CD4-positive, alpha-beta memory T cell (primary cell): ENCODE data around the gene AP1M1. TPM values are rescaled to one million over a fixed set of nuclear protein-coding genes. Genes with fewer than 3 reads are reported as not detected.

Experiments used
- CTCF ChIA-PET: fragments of 350-600 bp; sonication (Branson Sonifier 250); formaldehyde crosslinking; loops from one replicate; lab custom pipeline; 2021; ENCODE audit warnings: inconsistent platforms; ENCODE audit not compliant: partially characterized antibody; lab: Charles Lee
- POLR2A ChIA-PET: fragments of 350-600 bp; sonication (Branson Sonifier 250); formaldehyde crosslinking; loops from one replicate; lab custom pipeline; 2021; ENCODE audit not compliant: partially characterized antibody; lab: Charles Lee
- DNase-seq, 5 donors: peaks; one replicate each; pipeline versions ENCODE4 v3.0.0 to v3.0.0-alpha.2; 2020 to 2022; ENCODE audit warnings: mixed read lengths in 1 of 5
- H3K27ac ChIP-seq: one replicate; pipeline ENCODE4 v1.7.0; 2013; ENCODE audit warnings: low read depth, low read length
- H3K27me3 ChIP-seq: 2 replicates; pipeline ENCODE4 v1.7.0; 2013; ENCODE audit warnings: mild to moderate bottlenecking, low read length, moderate library complexity; ENCODE audit not compliant: insufficient read depth
- H3K36me3 ChIP-seq: 2 replicates; pipeline ENCODE4 v1.7.0; 2013; ENCODE audit warnings: mild to moderate bottlenecking, low read length, moderate library complexity; ENCODE audit not compliant: insufficient read depth
- H3K4me1 ChIP-seq: 2 replicates; pipeline ENCODE4 v1.7.0; 2013; ENCODE audit warnings: mild to moderate bottlenecking, low read length, moderate library complexity; ENCODE audit not compliant: insufficient read depth
- H3K4me3 ChIP-seq, 2 donors: one replicate each; pipeline ENCODE4 v1.7.0; 2013; ENCODE audit warnings: low read length in 2 of 2, mild to moderate bottlenecking in 1 of 2
- H3K9me3 ChIP-seq, 2 donors: one replicate each; pipeline ENCODE4 v1.7.0; 2013; ENCODE audit warnings: low read length in 2 of 2, control low read depth in 1 of 2; ENCODE audit not compliant: control insufficient read depth in 1 of 2
- H3K27ac Mint-ChIP-seq, 7 donors: one replicate each; pipeline ENCODE4 v1.8.0; 2020 to 2021; ENCODE audit warnings: mixed read lengths in 7 of 7, mild to moderate bottlenecking in 6 of 7, inconsistent platforms in 3 of 7, moderate library complexity in 3 of 7
- H3K27me3 Mint-ChIP-seq, 2 donors: one replicate each; pipeline ENCODE4 v1.8.0; 2020 to 2021; ENCODE audit warnings: mixed read lengths in 2 of 2
- H3K36me3 Mint-ChIP-seq, 2 donors: one replicate each; pipeline ENCODE4 v1.8.0; 2020 to 2021; ENCODE audit warnings: mixed read lengths in 2 of 2, inconsistent platforms in 1 of 2, mild to moderate bottlenecking in 1 of 2
- H3K4me1 Mint-ChIP-seq, 4 donors: one replicate each; pipeline ENCODE4 v1.8.0; 2020 to 2021; ENCODE audit warnings: mixed read lengths in 4 of 4, mild to moderate bottlenecking in 1 of 4
- H3K4me3 Mint-ChIP-seq, 8 donors: one replicate each; pipeline ENCODE4 v1.8.0; 2020 to 2021; ENCODE audit warnings: mixed read lengths in 8 of 8, mild to moderate bottlenecking in 7 of 8, moderate library complexity in 6 of 8, inconsistent platforms in 3 of 8
- H3K9me3 Mint-ChIP-seq, 8 donors: one replicate each; pipeline ENCODE4 v1.8.0; 2020 to 2021; ENCODE audit warnings: mixed read lengths in 8 of 8, mild to moderate bottlenecking in 5 of 8, inconsistent platforms in 3 of 8, moderate library complexity in 1 of 8
- intact Hi-C: fragments of 100-400 bp; cut with micrococcal nuclease; formaldehyde crosslinking; loops from one replicate; pipeline ENCODE4 v1.15.1; 2023
- polyA plus RNA-seq, 2 donors: library from polyadenylated mRNA; unstranded; fragments of 300-500 nt; fragmentation: Illumina TruSeq; gene quantifications; one replicate each; pipeline ENCODE4 v1.2.3, GENCODE V29; 2021
- total RNA-seq, 2 experiments: library from RNA; stranded (reverse); gene quantifications; one replicate each; pipeline ENCODE4 v1.2.3, GENCODE V29; 2021

AP1M1 gene
- total and polyA plus RNA-seq, 4 experiments from 2014 or later: 107 to 147 (median 117) TPM

DNA sequence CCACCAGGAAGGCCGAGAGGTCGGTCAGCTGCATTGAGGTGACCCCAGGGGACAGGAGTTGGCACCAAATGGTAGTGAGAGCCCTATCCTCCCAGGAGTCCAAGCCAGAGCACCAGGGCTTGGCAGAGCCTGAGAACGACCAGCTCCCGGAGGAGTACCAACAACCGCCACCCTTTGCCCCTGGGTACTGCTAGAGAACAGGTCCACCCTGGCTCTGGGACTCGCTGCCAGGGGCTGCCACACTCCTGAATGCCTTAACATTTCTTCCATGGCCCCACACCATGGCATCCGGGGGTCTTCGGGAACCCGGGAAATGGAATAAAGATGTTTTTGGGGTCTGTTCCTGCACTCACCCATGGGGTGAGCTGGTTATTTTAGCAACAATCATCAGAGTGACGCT is 40.1 kb upstream of the AP1M1 start:
- CTCF ChIA-PET: interaction anchor here (1.0 kb wide), 1 partner anchor 87 kb away, joined by 3 read pairs; no protein-coding TSS in a partner anchor
- Mint-ChIP-seq H3K36me3 (peaks cover 38 to 40% of the 10 kb centered on the region in 2 donors), H3K27ac (no peak overlapping the region), H3K4me3 (no peak overlapping the region), H3K27me3 (no peaks in the 10 kb centered on the region), H3K4me1 (peaks cover 0 to 5% (median 2%) of the 10 kb centered on the region in 4 donors), H3K9me3 (peaks cover 0 to 3% (median 0%) of the 10 kb centered on the region in 8 donors)
- no peaks in the 10 kb centered on the region for H3K9me3 ChIP-seq
- no peak for DNase-seq
- intact Hi-C loops: no loop called here
- H3K27ac ChIP-seq: no peak overlapping the region
- POLR2A ChIA-PET: interaction anchor here (2.0 kb wide), 1 partner anchor 14 kb away, joined by 5 read pairs; the partner anchor contains the start of gene HSH2D
- peaks cover 39% of the 10 kb centered on the region for H3K36me3 ChIP-seq
- H3K4me1 ChIP-seq: no peaks in the 10 kb centered on the region
- H3K4me3 ChIP-seq: no peak overlapping the region
- H3K27me3 ChIP-seq: no peaks in the 10 kb centered on the region

DNA sequence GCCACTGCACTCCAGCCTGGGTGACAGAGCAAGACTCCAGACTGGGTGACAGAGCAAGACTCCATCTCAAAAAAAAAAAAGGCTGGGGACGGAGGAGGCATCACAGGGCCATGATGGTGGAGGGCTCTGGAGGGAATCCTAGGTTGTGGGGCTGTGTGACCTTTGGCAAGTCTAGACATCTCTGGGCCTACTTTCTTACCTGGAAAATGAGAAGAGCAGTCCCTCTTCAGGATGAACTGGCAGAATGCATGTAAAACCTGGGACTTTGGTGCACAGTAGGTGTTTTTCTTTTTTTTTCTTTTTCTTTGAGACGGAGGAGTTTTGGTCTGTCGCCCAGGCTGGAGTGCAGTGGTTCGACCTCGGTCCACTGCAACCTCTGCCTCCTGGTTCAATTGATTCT is 38.1 kb upstream of the AP1M1 start:
- Mint-ChIP-seq H3K27me3 (no peaks in the 10 kb centered on the region), H3K36me3 (peaks cover 24 to 25% of the 10 kb centered on the region in 2 donors), H3K4me3 (no peak overlapping the region), H3K4me1 (peaks cover 0 to 5% (median 2%) of the 10 kb centered on the region in 4 donors), H3K9me3 (peaks cover 0 to 4% (median 0%) of the 10 kb centered on the region in 8 donors), H3K27ac (no peak overlapping the region)
- ChIA-PET CTCF (interaction anchor here (0.6 kb wide), 1 partner anchor 589 kb away, joined by 4 read pairs; no protein-coding TSS in a partner anchor), POLR2A (interaction anchor here (1.1 kb wide), 1 partner anchor 10 kb away, joined by 3 read pairs; no protein-coding TSS in a partner anchor)
- peaks cover 18% of the 10 kb centered on the region for H3K36me3 ChIP-seq
- no peak for DNase-seq
- H3K4me1 ChIP-seq: no peaks in the 10 kb centered on the region
- H3K9me3 ChIP-seq: no peaks in the 10 kb centered on the region
- H3K27ac ChIP-seq: no peak overlapping the region
- H3K27me3 ChIP-seq: no peaks in the 10 kb centered on the region
- no peak overlapping the region for H3K4me3 ChIP-seq
- intact Hi-C loops: no loop called here

GRCh38 chr19:16160445-16160942 is 37.2 kb upstream of the AP1M1 start:
- no peak overlapping the region for H3K4me3 Mint-ChIP-seq
- no peaks in the 10 kb centered on the region for H3K9me3 ChIP-seq
- intact Hi-C loops: no loop called here
- no peak overlapping the region for H3K4me3 ChIP-seq
- no peak overlapping the region for H3K27ac ChIP-seq
- POLR2A ChIA-PET: no interaction called here
- no peaks in the 10 kb centered on the region for H3K27me3 ChIP-seq
- peaks cover 13% of the 10 kb centered on the region for H3K36me3 ChIP-seq
- H3K9me3 Mint-ChIP-seq: peaks cover 0 to 5% (median 0%) of the 10 kb centered on the region in 8 donors
- peaks cover 0 to 5% (median 0%) of the 10 kb centered on the region in 4 donors for H3K4me1 Mint-ChIP-seq
- no peak for DNase-seq
- CTCF ChIA-PET: no interaction called here
- no peaks in the 10 kb centered on the region for H3K27me3 Mint-ChIP-seq
- H3K4me1 ChIP-seq: no peaks in the 10 kb centered on the region
- H3K27ac Mint-ChIP-seq: no peak overlapping the region
- peaks cover 16 to 17% of the 10 kb centered on the region in 2 donors for H3K36me3 Mint-ChIP-seq

DNA sequence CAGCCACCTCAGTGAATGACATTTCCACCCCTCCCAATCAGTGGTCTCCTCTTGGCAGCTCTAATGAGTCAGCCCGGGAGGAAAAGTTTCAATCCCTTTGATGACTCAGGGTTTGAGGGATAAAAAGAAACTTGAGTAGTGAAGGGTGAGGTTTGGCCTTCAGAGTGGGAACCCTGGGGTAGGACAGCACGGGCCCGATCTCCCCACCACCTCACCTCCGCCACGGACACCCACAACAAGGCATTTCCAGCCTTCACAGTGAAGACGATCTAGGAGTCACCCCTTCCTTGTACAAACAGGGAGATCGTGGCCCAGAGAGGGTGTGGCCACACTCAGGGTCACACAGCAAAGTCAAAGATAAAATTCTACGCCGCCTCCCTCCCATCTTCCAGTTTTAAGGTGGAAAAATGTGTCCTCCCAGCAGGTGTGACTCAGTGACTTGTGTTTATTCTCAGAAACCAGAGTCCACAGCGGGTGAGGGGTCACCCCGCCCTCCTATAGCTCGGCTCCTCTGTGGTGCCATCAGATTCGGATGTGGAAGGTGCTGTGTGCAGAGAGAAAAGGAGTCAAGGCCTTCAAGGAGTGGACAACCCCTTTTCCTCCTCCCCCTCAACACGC is 36.7 kb upstream of the AP1M1 start:
- no peak overlapping the region for H3K27ac ChIP-seq
- H3K27me3 ChIP-seq: no peaks in the 10 kb centered on the region
- CTCF ChIA-PET: no interaction called here
- POLR2A ChIA-PET: interaction anchor here (1.1 kb wide), 1 partner anchor 18 kb away, joined by 3 read pairs; the partner anchor contains the start of gene HSH2D
- H3K4me1 Mint-ChIP-seq: peaks cover 0 to 5% (median 0%) of the 10 kb centered on the region in 4 donors
- H3K9me3 Mint-ChIP-seq: peaks cover 0 to 5% (median 0%) of the 10 kb centered on the region in 8 donors
- intact Hi-C loops: no loop called here
- no peak overlapping the region for H3K4me3 ChIP-seq
- H3K9me3 ChIP-seq: no peaks in the 10 kb centered on the region
- DNase-seq: no peak
- peaks cover 12 to 13% of the 10 kb centered on the region in 2 donors for H3K36me3 Mint-ChIP-seq
- H3K27ac Mint-ChIP-seq: peak overlapping the region in 2 of 7 donors; percentile 47 to 66
- no peaks in the 10 kb centered on the region for H3K27me3 Mint-ChIP-seq
- H3K4me3 Mint-ChIP-seq: no peak overlapping the region
- H3K36me3 ChIP-seq: peaks cover 13% of the 10 kb centered on the region
- H3K4me1 ChIP-seq: no peaks in the 10 kb centered on the region

DNA sequence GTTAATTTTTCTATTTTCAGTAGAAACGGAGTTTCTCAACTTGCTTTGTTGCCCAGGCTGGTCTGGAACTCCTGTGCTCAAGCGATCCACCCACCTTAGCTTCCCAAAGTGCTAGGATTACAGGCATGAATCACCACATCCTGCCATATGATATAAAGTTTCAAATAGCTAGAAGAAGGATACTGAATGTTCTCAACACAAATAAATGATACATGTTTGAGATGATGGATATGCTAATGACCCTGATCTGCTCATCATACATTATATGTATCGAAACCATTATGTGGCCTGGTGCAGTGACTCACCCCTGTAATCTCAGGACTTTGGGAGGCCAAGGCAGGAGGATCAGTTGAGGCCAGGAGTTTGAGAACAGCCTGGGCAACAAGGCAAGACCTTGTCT is 35.9 kb upstream of the AP1M1 start:
- no peaks in the 10 kb centered on the region for H3K27me3 ChIP-seq
- POLR2A ChIA-PET: interaction anchor here (1.1 kb wide), 1 partner anchor 18 kb away, joined by 3 read pairs; the partner anchor contains the start of gene HSH2D
- DNase-seq: no peak
- Mint-ChIP-seq H3K4me1 (peaks cover 0 to 5% (median 0%) of the 10 kb centered on the region in 4 donors), H3K36me3 (peaks cover 6% of the 10 kb centered on the region in 2 donors), H3K9me3 (peaks cover 0 to 1% (median 0%) of the 10 kb centered on the region in 8 donors), H3K4me3 (no peak overlapping the region), H3K27me3 (no peaks in the 10 kb centered on the region), H3K27ac (no peak overlapping the region)
- peaks cover 6% of the 10 kb centered on the region for H3K36me3 ChIP-seq
- CTCF ChIA-PET: interaction anchor here (1.2 kb wide), 1 partner anchor 105 kb away, joined by 3 read pairs; no protein-coding TSS in a partner anchor
- intact Hi-C loops: no loop called here
- H3K9me3 ChIP-seq: no peaks in the 10 kb centered on the region
- H3K4me3 ChIP-seq: no peak overlapping the region
- no peak overlapping the region for H3K27ac ChIP-seq
- no peaks in the 10 kb centered on the region for H3K4me1 ChIP-seq

GRCh38 chr19:16164222-16164890 is 33.4 kb upstream of the AP1M1 start:
- H3K27me3 Mint-ChIP-seq: no peaks in the 10 kb centered on the region
- CTCF ChIA-PET: no interaction called here
- DNase-seq: no peak
- H3K9me3 Mint-ChIP-seq: peaks cover 0 to 4% (median 0%) of the 10 kb centered on the region in 8 donors
- no peak overlapping the region for H3K4me3 ChIP-seq
- peaks cover 0 to 5% (median 1%) of the 10 kb centered on the region in 4 donors for H3K4me1 Mint-ChIP-seq
- no peaks in the 10 kb centered on the region for H3K27me3 ChIP-seq
- no peak overlapping the region for H3K4me3 Mint-ChIP-seq
- no peaks in the 10 kb centered on the region for H3K9me3 ChIP-seq
- no peaks in the 10 kb centered on the region for H3K36me3 ChIP-seq
- no peaks in the 10 kb centered on the region for H3K36me3 Mint-ChIP-seq
- H3K4me1 ChIP-seq: no peaks in the 10 kb centered on the region
- POLR2A ChIA-PET: no interaction called here
- H3K27ac Mint-ChIP-seq: no peak overlapping the region
- no peak overlapping the region for H3K27ac ChIP-seq
- intact Hi-C loops: no loop called here

DNA sequence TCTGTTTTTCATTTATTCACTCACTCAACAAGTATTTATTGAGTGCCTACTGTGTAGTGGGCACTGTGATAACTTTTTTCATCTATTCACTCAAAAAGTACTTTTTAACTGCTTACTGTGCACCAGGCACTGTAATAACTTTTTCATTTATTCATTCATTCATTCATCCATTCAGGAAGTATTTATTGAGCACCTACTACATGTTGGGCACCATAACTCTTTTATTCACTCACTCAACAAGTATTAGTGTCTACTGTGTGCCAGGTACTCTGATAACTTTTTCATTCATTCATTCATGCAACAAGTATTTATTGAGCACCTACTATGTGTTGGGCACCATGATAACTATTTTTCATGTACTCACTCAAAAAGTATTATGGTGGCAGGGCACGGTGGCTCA is 31.3 kb upstream of the AP1M1 start:
- H3K4me1 Mint-ChIP-seq: peaks cover 0 to 3% (median 0%) of the 10 kb centered on the region in 4 donors
- H3K36me3 ChIP-seq: no peaks in the 10 kb centered on the region
- H3K27ac Mint-ChIP-seq: no peak overlapping the region
- DNase-seq: no peak
- no peaks in the 10 kb centered on the region for H3K4me1 ChIP-seq
- no peak overlapping the region for H3K27ac ChIP-seq
- H3K9me3 ChIP-seq: no peaks in the 10 kb centered on the region
- ChIA-PET POLR2A (no interaction called here), CTCF (no interaction called here)
- no peaks in the 10 kb centered on the region for H3K36me3 Mint-ChIP-seq
- H3K9me3 Mint-ChIP-seq: peaks cover 0 to 4% (median 0%) of the 10 kb centered on the region in 8 donors
- intact Hi-C loops: no loop called here
- H3K27me3 ChIP-seq: no peaks in the 10 kb centered on the region
- no peak overlapping the region for H3K4me3 Mint-ChIP-seq
- no peaks in the 10 kb centered on the region for H3K27me3 Mint-ChIP-seq
- no peak overlapping the region for H3K4me3 ChIP-seq
